Endothelial cell of umbilical vein (primary cell): Measurements from ENCODE around the gene CCDC85B.

ENCODE experiments used
- CTCF ChIP-seq, 2 donors: IDR thresholded peaks; 1 replicate in 1 of 2; 2 replicates in 1 of 2; pipeline ENCODE4 v1.5.1; 2011; ENCODE audit warnings: low read length in 2 of 2, mild to moderate bottlenecking in 2 of 2, moderate library complexity in 2 of 2, control low read depth in 1 of 2, inconsistent platforms in 1 of 2, low read depth in 1 of 2; ENCODE audit not compliant: insufficient read depth in 1 of 2; ENCODE audit errors: extremely low read depth in 1 of 2
- EZH2 ChIP-seq: IDR thresholded peaks from 2 replicates; pipeline ENCODE4 v1.6.1; 2012; ENCODE audit warnings: borderline replicate concordance, low read depth, mild to moderate bottlenecking, moderate library complexity, low read length, inconsistent platforms; ENCODE audit not compliant: severe bottlenecking
- FOS ChIP-seq: IDR thresholded peaks from 2 replicates; pipeline ENCODE4 v1.6.1; 2011; ENCODE audit warnings: mild to moderate bottlenecking, low read length, moderate library complexity, borderline replicate concordance; ENCODE audit not compliant: insufficient read depth
- GATA2 ChIP-seq: IDR thresholded peaks from 2 replicates; pipeline ENCODE4 v1.7.0; 2011; ENCODE audit warnings: low read depth, mild to moderate bottlenecking, moderate library complexity, mixed read lengths, low read length; ENCODE audit not compliant: insufficient read length, insufficient read depth
- JUN ChIP-seq: IDR thresholded peaks from 2 replicates; pipeline ENCODE4 v1.6.1; 2011; ENCODE audit warnings: borderline replicate concordance, low read depth; ENCODE audit not compliant: insufficient read length, insufficient read depth
- MAX ChIP-seq: IDR thresholded peaks from 2 replicates; pipeline ENCODE4 v1.6.1; 2011; ENCODE audit not compliant: insufficient read depth, insufficient read length
- MYC ChIP-seq: IDR thresholded peaks from one replicate; pipeline ENCODE4 v1.6.1; 2011; ENCODE audit warnings: mild to moderate bottlenecking, low read depth, low read length
- POLR2A ChIP-seq: IDR thresholded peaks from 2 replicates; pipeline ENCODE4 v1.6.1; 2012; ENCODE audit warnings: low read depth, mild to moderate bottlenecking, control low read depth, low read length
- POLR2AphosphoS5 ChIP-seq: IDR thresholded peaks from 2 replicates; pipeline ENCODE4 v1.6.1; 2012; ENCODE audit warnings: low read depth, mild to moderate bottlenecking, control low read depth, low read length, moderate library complexity; ENCODE audit not compliant: insufficient read depth

GRCh38 chr11:65842144-65842543 lies 48.3 kb upstream of the CCDC85B start:
- TF ChIP-seq JUN (no peak), POLR2A (no peak), CTCF (IDR thresholded peaks at IDR 0.05; ENCODE audit: extremely low read depth in 1 of 2, insufficient read depth in 1 of 2, low read depth in 1 of 2, low read length in 2 of 2) (no peak), FOS (no peak), POLR2AphosphoS5 (no peak), EZH2 (no peak), MYC (no peak), MAX (no peak), GATA2 (no peak)
